ENCODE data around the gene MYLIP.

The MYLIP gene

DNA sequence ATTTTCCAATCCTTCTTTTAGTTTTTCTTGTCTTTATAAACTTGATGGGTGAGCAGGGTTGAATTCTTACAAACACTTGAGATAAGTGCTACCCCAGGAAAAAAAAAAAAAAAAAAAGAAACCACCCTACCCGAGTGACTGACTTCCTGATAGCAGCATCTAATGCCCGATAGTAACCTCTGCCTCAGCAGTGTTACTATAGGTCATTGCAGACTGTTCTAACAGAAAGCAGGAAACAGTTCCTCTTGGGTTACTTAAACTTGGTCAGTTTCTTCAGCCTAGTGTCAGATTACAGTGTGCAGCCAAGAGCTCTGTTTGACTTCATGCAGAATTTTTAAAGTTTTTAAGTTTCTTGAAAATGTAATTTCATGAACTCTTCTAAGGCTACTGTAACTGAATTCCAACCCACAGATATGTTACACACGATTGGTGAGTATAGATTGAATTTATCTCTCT is 2.1 kb downstream of the MYLIP start (continued):
- TF ChIP-seq KLF8 (tag by site-specific recombination; IDR thresholded peaks at IDR 0.05) (0 out of 2 replicates have a peak, but pooled peaks have one; percentile 27), ZNF660 (tag by site-specific recombination; IDR thresholded peaks at IDR 0.05) (0 out of 2 replicates have a peak, but pooled peaks have one; percentile 44), ZNF221 (tag by site-specific recombination; IDR thresholded peaks at IDR 0.05; ENCODE audit: borderline replicate concordance) (no peak), ZNF155 (tag by site-specific recombination; IDR thresholded peaks at IDR 0.05) (no peak)
- TF ChIP-seq, protein P1, sequence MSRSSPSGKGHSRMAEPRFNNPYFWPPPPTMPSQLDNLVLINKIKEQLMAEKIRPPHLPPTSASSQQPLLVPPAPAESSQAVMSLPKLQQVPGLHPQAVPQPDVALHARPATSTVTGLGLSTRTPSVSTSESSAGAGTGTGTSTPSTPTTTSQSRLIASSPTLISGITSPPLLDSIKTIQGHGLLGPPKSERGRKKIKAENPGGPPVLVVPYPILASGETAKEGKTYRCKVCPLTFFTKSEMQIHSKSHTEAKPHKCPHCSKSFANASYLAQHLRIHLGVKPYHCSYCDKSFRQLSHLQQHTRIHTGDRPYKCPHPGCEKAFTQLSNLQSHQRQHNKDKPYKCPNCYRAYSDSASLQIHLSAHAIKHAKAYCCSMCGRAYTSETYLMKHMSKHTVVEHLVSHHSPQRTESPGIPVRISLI (tag by site-specific recombination; IDR thresholded peaks at IDR 0.05): peak; percentile 84; the same call in 1 of the 2 replicates

DNA sequence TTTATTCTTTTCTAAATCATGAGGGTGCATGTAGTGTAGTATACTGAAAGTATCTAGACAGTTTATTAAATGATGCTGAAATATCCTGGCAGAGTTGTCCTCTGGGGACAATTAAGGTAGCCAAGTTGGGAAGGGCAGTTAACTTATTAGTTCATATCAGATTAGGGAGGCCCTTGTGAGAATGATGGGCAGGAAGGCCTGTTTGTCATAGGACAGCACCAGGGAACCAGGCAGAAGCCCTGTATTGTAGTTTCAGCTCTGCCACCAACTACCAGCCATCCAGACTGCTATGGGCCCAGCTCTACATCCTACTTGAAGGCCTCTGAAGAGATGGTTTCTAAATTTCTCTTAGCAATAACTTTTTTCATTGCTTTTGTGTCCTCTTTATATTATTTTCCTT is 4.0 kb downstream of the MYLIP start:
- TF ChIP-seq IKZF3 (tag by site-specific recombination; IDR thresholded peaks at IDR 0.05) (0 out of 2 replicates have a peak, but pooled peaks have one; percentile 34), ZNF600 (tag by site-specific recombination; IDR thresholded peaks at IDR 0.05) (0 out of 2 replicates have a peak, but pooled peaks have one; percentile 17), ZNF138 (tag by site-specific recombination; IDR thresholded peaks at IDR 0.05; ENCODE audit: borderline replicate concordance) (no peak), ZNF133 (tag by site-specific recombination; IDR thresholded peaks at IDR 0.05) (no peak), OSR2 (tag by site-specific recombination; IDR thresholded peaks at IDR 0.05) (peak; percentile 58; the same call in 1 of the 2 replicates)
- peaks cover 45% of the 10 kb centered on the region for H3K4me1 ChIP-seq (ENCODE audit: control insufficient read depth, insufficient read depth, low read length)
- ChIA-PET POLR2A (no interaction called here), CTCF (interaction anchor here (0.7 to 5.2 kb wide), 6 partner anchors 11 to 473 kb away, joined by 3 to 33 read pairs (median 4); no protein-coding TSS in a partner anchor)
- H3K36me3 ChIP-seq (ENCODE audit: control insufficient read depth in 2 of 2, insufficient read depth in 1 of 2, low read length in 2 of 2): peaks cover 6 to 41% of the 10 kb centered on the region in 2 experiments; a peak in 2 of 3 replicates
- no peaks in the 10 kb centered on the region for H3K9me3 ChIP-seq (ENCODE audit: control insufficient read depth, insufficient read depth, low read depth, low read length)
- no peak overlapping the region for H3K27ac ChIP-seq (ENCODE audit: extremely low read depth, low read depth, low read length)
- no peak overlapping the region for H3K4me3 ChIP-seq (ENCODE audit: low read depth, low read length)

DNA sequence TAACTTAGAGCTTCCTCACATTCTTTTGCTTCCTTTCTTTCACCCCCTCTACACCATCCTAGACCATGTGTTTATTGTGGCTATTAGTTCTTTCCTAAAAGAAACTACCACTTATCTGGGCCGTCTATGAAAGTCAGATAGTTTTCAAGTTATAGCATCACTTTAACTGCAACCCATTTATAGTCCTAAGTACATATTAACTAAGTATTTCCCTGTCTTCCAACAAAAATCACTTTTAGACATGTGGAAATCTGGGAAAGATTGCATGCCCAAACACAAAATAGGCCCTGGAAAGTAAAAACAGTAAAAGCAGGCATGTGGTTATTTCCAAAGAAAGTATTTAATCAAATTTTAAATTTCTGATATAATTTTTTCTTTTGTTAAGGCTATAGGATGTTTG is 5.5 kb downstream of the MYLIP start:
- TF ChIP-seq ZNF121 (tag by site-specific recombination; IDR thresholded peaks at IDR 0.05): no peak
- TF ChIP-seq, protein P2, sequence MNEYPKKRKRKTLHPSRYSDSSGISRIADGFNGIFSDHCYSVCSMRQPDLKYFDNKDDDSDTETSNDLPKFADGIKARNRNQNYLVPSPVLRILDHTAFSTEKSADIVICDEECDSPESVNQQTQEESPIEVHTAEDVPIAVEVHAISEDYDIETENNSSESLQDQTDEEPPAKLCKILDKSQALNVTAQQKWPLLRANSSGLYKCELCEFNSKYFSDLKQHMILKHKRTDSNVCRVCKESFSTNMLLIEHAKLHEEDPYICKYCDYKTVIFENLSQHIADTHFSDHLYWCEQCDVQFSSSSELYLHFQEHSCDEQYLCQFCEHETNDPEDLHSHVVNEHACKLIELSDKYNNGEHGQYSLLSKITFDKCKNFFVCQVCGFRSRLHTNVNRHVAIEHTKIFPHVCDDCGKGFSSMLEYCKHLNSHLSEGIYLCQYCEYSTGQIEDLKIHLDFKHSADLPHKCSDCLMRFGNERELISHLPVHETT (tag by site-specific recombination; IDR thresholded peaks at IDR 0.05): no peak
- TF ChIP-seq PRDM1 (tag by site-specific recombination; IDR thresholded peaks at IDR 0.05): peak; percentile 51; the same call in 1 of the 2 replicates
- TF ChIP-seq ZNF223 (tag by site-specific recombination; IDR thresholded peaks at IDR 0.05): no peak
- TF ChIP-seq ZNF621 (tag by site-specific recombination; IDR thresholded peaks at IDR 0.05): no peak
- TF ChIP-seq, protein P3, sequence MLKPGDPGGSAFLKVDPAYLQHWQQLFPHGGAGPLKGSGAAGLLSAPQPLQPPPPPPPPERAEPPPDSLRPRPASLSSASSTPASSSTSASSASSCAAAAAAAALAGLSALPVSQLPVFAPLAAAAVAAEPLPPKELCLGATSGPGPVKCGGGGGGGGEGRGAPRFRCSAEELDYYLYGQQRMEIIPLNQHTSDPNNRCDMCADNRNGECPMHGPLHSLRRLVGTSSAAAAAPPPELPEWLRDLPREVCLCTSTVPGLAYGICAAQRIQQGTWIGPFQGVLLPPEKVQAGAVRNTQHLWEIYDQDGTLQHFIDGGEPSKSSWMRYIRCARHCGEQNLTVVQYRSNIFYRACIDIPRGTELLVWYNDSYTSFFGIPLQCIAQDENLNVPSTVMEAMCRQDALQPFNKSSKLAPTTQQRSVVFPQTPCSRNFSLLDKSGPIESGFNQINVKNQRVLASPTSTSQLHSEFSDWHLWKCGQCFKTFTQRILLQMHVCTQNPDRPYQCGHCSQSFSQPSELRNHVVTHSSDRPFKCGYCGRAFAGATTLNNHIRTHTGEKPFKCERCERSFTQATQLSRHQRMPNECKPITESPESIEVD (tag by site-specific recombination; IDR thresholded peaks at IDR 0.05): peak; percentile 51; the same call in 1 of the 2 replicates
- TF ChIP-seq ZNF530 (tag by site-specific recombination; IDR thresholded peaks at IDR 0.05; ENCODE audit: low read depth): no peak
- no peak for TF ChIP-seq GLIS1 (tag by site-specific recombination; IDR thresholded peaks at IDR 0.05)
- Histone ChIP-seq H3K27ac (ENCODE audit: extremely low read depth, low read depth, low read length) (no peak overlapping the region), H3K4me3 (ENCODE audit: low read depth, low read length) (no peak overlapping the region), H3K36me3 (ENCODE audit: control insufficient read depth in 2 of 2, insufficient read depth in 1 of 2, low read length in 2 of 2) (peaks cover 6 to 45% of the 10 kb centered on the region in 2 experiments), H3K4me1 (ENCODE audit: control insufficient read depth, insufficient read depth, low read length) (peaks cover 45% of the 10 kb centered on the region), H3K9me3 (ENCODE audit: control insufficient read depth, insufficient read depth, low read depth, low read length) (no peaks in the 10 kb centered on the region)
- POLR2A ChIA-PET: no interaction called here
- CTCF ChIA-PET: interaction anchor here (0.6 to 5.2 kb wide), 4 partner anchors 16 to 442 kb away, joined by 3 to 33 read pairs (median 17); no protein-coding TSS in a partner anchor
